K562 (cell line): ENCODE data around the gene HOXC10. TPM values are rescaled to one million over a fixed set of nuclear protein-coding genes. Genes with fewer than 3 reads are reported as not detected.
A peak's percentile ranks its signal among the peaks of the same experiment; 100 is the strongest.

Source experiments
- FOXA1 ChIP-seq: fragments of 450-650 bp; IDR thresholded peaks from 2 replicates; pipeline ENCODE4 v1.6.1; 2016; ENCODE audit warnings: mild to moderate bottlenecking, borderline replicate concordance
- FOXK2 ChIP-seq, 2 experiments: fragments of 450-650 bp; IDR thresholded peaks in 1 of 2; conservative IDR thresholded peaks in 1 of 2; 2 replicates each; pipeline ENCODE4 v1.6.1; 2016; ENCODE audit warnings: low read depth in 2 of 2, mild to moderate bottlenecking in 1 of 2
- NFATC3 ChIP-seq: fragments of 450-650 bp; IDR thresholded peaks from 2 replicates; pipeline ENCODE4 v1.6.1; 2017; ENCODE audit warnings: mild to moderate bottlenecking
- NRF1 ChIP-seq, 2 experiments: fragments of 450-650 bp; IDR thresholded peaks in 1 of 2; conservative IDR thresholded peaks in 1 of 2; 2 replicates each; pipeline ENCODE4 v1.6.1; 2014; ENCODE audit warnings: mild to moderate bottlenecking in 2 of 2
- POLR2AphosphoS5 ChIP-seq: IDR thresholded peaks from 2 replicates; pipeline ENCODE4 v1.6.1; 2011; ENCODE audit warnings: mild to moderate bottlenecking, low read depth, low read length, moderate library complexity; ENCODE audit not compliant: control insufficient read depth, insufficient read depth
- ZNF175 ChIP-seq: fragments of 200-800 bp; sonication (Bioruptor generic); IDR thresholded peaks from 2 replicates; pipeline ENCODE4 v1.6.1; 2016; ENCODE audit warnings: low read depth, mild to moderate bottlenecking, missing genetic modification characterization, missing compliant biosample characterization
- ZNF3 ChIP-seq: fragments of 250-450 bp; sonication (Bioruptor Pico); IDR thresholded peaks from 2 replicates; pipeline ENCODE4 v1.5.0; 2021; ENCODE audit warnings: mild to moderate bottlenecking, moderate library complexity
- polyA plus RNA-seq, 8 experiments: library from polyadenylated mRNA; depleted of rRNA in 4 of 8; stranded (reverse) in 5 of 8; unstranded in 3 of 8; fragments of >200 nt; fragmentation: Nextera tagmentation in 2 of 8; fragmentation: Illumina TruSeq in 1 of 8; extraction: Ambion mirVana in 2 of 8; extraction: Trizol in 1 of 8; gene quantifications; 2 replicates each; pipeline versions ENCODE4 v1.2.1 to v1.2.3, GENCODE V29; 2011 to 2014; ENCODE audit warnings: inconsistent platforms in 1 of 8, missing spikeins in 1 of 8
- total RNA-seq, 7 experiments: library from RNA; depleted of rRNA in 6 of 7; stranded (reverse); fragments of >200 nt in 6 of 7; fragmentation: Illumina TruSeq in 2 of 7; extraction: Trizol in 2 of 7; gene quantifications; 2 replicates each; pipeline versions ENCODE4 v1.2.1 to v1.2.3, GENCODE V29; 2011 to 2021; ENCODE audit warnings: low replicate concordance in 1 of 7
- TF ChIP-seq, protein P1 (sequence below), 2 experiments: IDR thresholded peaks in 1 of 2; conservative IDR thresholded peaks in 1 of 2; 2 replicates each; pipeline ENCODE4 v1.6.1; 2016; ENCODE audit warnings: low read depth in 2 of 2, mild to moderate bottlenecking in 1 of 2, missing compliant biosample characterization in 1 of 2, missing genetic modification characterization in 1 of 2, moderate library complexity in 1 of 2
- TF ChIP-seq, protein P2 (sequence below): IDR thresholded peaks from 2 replicates; pipeline ENCODE4 v1.6.1; 2014; ENCODE audit warnings: antibody characterized with exemption
- TF ChIP-seq, protein P3 (sequence below): fragments of 450-650 bp; IDR thresholded peaks from 2 replicates; pipeline ENCODE4 v1.6.1; 2016; ENCODE audit warnings: mild to moderate bottlenecking, moderate library complexity

HOXC10 gene
- total and polyA plus RNA-seq, 9 of the 15 experiments (the other 6 are each of a cell fraction or from before 2014, with no cell fraction given), result 0.13 to 0.77 (median 0.35) TPM; not detected in 2

DNA sequence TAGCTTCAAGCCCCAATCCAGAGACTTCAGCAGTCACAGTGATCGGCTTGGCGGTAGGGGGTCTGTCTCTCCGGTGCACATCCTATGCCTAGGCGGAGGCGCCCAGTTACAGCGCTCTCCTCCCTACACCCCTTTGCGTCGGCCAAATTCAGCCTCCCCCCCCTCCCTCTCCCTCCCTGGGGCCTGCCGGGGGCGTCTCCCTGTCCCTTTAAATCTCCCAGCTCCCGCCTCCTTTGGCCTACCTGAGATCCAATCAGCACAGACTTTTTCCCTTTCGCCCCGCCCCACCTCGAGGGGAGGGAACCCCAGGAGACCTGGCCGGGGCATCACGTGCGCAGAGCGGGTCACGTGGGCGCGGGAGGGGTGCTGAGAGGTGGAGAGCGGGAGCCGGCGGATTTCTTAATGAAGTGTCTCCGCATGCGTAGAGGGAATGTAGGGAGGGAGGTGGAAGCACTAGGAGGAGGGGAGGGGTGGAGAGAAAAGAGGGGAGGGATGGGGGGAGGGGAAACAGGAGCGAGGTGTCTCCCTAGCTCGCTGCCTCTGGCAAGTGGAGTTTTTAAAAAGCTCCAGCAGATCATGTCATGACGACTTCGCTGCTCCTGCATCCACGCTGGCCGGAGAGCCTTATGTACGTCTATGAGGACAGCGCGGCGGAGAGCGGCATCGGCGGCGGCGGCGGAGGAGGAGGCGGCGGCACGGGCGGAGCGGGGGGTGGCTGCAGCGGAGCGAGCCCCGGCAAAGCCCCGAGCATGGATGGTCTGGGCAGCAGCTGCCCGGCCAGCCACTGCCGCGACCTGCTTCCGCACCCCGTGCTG, 46.4 kb upstream of the HOXC10 start, which contains the start of gene HOXC13 (continued):
- TF ChIP-seq FOXK2 (conservative IDR thresholded peaks at IDR 0.05 in 1 of 2, IDR thresholded peaks at IDR 0.05 in 1 of 2; ENCODE audit: low read depth in 2 of 2) (peak in 1 of 2 experiments; percentile 49; a peak in 1 of 4 replicates), FOXA1 (no peak), ZNF175 (CRISPR knock-in tag) (no peak), NRF1 (conservative IDR thresholded peaks at IDR 0.05 in 1 of 2, IDR thresholded peaks at IDR 0.05 in 1 of 2) (peak; percentile 87 to 89), NFATC3 (no peak), ZNF3 (CRISPR knock-in tag) (no peak), POLR2AphosphoS5 (no peak)
- TF ChIP-seq, protein P1, sequence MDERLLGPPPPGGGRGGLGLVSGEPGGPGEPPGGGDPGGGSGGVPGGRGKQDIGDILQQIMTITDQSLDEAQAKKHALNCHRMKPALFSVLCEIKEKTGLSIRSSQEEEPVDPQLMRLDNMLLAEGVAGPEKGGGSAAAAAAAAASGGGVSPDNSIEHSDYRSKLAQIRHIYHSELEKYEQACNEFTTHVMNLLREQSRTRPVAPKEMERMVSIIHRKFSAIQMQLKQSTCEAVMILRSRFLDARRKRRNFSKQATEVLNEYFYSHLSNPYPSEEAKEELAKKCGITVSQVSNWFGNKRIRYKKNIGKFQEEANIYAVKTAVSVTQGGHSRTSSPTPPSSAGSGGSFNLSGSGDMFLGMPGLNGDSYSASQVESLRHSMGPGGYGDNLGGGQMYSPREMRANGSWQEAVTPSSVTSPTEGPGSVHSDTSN (CRISPR knock-in tag; IDR thresholded peaks at IDR 0.05; ENCODE audit: low read depth), result no peak
- TF ChIP-seq, protein P1 (tag; conservative IDR thresholded peaks at IDR 0.05; ENCODE audit: low read depth), result peak; percentile 46; the same call in 1 of the 2 replicates
- TF ChIP-seq, protein P2, sequence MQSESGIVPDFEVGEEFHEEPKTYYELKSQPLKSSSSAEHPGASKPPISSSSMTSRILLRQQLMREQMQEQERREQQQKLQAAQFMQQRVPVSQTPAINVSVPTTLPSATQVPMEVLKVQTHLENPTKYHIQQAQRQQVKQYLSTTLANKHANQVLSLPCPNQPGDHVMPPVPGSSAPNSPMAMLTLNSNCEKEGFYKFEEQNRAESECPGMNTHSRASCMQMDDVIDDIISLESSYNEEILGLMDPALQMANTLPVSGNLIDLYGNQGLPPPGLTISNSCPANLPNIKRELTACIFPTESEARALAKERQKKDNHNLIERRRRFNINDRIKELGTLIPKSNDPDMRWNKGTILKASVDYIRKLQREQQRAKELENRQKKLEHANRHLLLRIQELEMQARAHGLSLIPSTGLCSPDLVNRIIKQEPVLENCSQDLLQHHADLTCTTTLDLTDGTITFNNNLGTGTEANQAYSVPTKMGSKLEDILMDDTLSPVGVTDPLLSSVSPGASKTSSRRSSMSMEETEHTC, result peak; percentile 67; the same call in 1 of the 2 replicates
- TF ChIP-seq, protein P3, sequence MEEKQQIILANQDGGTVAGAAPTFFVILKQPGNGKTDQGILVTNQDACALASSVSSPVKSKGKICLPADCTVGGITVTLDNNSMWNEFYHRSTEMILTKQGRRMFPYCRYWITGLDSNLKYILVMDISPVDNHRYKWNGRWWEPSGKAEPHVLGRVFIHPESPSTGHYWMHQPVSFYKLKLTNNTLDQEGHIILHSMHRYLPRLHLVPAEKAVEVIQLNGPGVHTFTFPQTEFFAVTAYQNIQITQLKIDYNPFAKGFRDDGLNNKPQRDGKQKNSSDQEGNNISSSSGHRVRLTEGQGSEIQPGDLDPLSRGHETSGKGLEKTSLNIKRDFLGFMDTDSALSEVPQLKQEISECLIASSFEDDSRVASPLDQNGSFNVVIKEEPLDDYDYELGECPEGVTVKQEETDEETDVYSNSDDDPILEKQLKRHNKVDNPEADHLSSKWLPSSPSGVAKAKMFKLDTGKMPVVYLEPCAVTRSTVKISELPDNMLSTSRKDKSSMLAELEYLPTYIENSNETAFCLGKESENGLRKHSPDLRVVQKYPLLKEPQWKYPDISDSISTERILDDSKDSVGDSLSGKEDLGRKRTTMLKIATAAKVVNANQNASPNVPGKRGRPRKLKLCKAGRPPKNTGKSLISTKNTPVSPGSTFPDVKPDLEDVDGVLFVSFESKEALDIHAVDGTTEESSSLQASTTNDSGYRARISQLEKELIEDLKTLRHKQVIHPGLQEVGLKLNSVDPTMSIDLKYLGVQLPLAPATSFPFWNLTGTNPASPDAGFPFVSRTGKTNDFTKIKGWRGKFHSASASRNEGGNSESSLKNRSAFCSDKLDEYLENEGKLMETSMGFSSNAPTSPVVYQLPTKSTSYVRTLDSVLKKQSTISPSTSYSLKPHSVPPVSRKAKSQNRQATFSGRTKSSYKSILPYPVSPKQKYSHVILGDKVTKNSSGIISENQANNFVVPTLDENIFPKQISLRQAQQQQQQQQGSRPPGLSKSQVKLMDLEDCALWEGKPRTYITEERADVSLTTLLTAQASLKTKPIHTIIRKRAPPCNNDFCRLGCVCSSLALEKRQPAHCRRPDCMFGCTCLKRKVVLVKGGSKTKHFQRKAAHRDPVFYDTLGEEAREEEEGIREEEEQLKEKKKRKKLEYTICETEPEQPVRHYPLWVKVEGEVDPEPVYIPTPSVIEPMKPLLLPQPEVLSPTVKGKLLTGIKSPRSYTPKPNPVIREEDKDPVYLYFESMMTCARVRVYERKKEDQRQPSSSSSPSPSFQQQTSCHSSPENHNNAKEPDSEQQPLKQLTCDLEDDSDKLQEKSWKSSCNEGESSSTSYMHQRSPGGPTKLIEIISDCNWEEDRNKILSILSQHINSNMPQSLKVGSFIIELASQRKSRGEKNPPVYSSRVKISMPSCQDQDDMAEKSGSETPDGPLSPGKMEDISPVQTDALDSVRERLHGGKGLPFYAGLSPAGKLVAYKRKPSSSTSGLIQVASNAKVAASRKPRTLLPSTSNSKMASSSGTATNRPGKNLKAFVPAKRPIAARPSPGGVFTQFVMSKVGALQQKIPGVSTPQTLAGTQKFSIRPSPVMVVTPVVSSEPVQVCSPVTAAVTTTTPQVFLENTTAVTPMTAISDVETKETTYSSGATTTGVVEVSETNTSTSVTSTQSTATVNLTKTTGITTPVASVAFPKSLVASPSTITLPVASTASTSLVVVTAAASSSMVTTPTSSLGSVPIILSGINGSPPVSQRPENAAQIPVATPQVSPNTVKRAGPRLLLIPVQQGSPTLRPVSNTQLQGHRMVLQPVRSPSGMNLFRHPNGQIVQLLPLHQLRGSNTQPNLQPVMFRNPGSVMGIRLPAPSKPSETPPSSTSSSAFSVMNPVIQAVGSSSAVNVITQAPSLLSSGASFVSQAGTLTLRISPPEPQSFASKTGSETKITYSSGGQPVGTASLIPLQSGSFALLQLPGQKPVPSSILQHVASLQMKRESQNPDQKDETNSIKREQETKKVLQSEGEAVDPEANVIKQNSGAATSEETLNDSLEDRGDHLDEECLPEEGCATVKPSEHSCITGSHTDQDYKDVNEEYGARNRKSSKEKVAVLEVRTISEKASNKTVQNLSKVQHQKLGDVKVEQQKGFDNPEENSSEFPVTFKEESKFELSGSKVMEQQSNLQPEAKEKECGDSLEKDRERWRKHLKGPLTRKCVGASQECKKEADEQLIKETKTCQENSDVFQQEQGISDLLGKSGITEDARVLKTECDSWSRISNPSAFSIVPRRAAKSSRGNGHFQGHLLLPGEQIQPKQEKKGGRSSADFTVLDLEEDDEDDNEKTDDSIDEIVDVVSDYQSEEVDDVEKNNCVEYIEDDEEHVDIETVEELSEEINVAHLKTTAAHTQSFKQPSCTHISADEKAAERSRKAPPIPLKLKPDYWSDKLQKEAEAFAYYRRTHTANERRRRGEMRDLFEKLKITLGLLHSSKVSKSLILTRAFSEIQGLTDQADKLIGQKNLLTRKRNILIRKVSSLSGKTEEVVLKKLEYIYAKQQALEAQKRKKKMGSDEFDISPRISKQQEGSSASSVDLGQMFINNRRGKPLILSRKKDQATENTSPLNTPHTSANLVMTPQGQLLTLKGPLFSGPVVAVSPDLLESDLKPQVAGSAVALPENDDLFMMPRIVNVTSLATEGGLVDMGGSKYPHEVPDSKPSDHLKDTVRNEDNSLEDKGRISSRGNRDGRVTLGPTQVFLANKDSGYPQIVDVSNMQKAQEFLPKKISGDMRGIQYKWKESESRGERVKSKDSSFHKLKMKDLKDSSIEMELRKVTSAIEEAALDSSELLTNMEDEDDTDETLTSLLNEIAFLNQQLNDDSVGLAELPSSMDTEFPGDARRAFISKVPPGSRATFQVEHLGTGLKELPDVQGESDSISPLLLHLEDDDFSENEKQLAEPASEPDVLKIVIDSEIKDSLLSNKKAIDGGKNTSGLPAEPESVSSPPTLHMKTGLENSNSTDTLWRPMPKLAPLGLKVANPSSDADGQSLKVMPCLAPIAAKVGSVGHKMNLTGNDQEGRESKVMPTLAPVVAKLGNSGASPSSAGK, result peak; percentile 85
